ENCODE measurements around the gene ADARB2. TPM values are rescaled to one million over a fixed set of nuclear protein-coding genes. Genes with fewer than 3 reads are reported as not detected.

Gene ADARB2
- total RNA-seq, 3 donors from 2014 or later (not counting 1 experiment from before 2014, with no cell fraction given) = 0.27 to 0.78 (median 0.40) TPM

DNA sequence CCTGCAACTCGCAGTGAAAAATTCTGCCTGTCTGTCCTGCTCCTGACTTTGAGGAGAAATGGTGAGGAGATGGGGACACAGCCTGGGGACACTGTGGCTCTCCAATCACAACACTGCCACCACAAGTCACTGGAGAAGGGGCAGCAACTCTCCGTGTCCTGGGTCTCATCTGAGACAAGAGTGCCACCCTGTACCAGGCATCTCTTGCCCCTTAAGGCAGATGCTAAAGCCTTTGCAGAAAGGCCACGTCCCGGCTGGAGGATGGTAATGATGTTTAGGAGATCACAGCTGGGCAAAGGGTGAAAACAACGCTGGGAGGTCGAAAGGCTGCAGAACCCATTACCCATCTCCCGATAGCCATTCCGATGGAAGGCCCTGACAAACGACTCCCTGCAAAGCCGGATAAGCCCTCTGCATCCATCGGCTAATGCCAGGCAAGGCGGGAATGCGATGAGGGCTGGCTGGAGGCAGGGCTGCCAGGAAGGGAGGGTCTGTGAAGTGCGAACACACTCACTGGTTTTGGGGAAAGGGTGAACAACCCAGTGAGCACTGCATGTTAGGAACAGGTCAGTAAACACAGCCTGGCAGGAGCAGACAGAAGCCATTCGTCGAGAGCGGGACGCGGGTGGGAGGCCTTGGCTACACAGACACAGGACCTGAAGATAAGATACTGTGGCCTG is 190.8 kb downstream of the ADARB2 start:
- 81% methylated on average over 19 of the region's 19 CpGs for whole genome bisulfite sequencing (ENCODE audit: insufficient coverage)

DNA sequence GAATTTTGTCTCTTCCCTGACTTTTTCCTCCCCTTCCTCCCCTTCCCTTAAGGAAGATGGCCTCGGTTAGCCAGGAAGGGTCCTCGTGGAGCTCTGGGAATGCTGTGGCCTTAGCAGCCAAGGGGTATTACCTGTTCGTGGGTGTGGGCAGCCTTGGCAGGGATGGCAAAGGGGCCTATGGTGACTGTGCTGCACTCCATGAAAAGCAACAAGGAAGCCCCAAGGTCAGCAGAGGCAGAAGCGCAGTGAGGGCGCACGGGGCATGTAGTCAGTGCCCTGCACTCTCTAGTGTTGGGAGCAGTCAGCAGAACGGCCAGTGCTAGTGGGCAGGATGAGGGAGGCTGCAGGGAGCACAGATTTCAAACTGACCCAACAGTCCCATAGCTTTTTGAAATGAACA is 191.8 kb downstream of the ADARB2 start:
- TF ChIP-seq, protein P1, sequence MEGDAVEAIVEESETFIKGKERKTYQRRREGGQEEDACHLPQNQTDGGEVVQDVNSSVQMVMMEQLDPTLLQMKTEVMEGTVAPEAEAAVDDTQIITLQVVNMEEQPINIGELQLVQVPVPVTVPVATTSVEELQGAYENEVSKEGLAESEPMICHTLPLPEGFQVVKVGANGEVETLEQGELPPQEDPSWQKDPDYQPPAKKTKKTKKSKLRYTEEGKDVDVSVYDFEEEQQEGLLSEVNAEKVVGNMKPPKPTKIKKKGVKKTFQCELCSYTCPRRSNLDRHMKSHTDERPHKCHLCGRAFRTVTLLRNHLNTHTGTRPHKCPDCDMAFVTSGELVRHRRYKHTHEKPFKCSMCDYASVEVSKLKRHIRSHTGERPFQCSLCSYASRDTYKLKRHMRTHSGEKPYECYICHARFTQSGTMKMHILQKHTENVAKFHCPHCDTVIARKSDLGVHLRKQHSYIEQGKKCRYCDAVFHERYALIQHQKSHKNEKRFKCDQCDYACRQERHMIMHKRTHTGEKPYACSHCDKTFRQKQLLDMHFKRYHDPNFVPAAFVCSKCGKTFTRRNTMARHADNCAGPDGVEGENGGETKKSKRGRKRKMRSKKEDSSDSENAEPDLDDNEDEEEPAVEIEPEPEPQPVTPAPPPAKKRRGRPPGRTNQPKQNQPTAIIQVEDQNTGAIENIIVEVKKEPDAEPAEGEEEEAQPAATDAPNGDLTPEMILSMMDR (IDR thresholded peaks at IDR 0.05) = no peak
- Histone ChIP-seq H3K4me1 (ENCODE audit: control insufficient read depth, insufficient read depth, low read length) (no peaks in the 10 kb centered on the region), H3K27me3 (ENCODE audit: control insufficient read depth, insufficient read depth, low read length) (no peaks in the 10 kb centered on the region), H3K36me3 (ENCODE audit: control insufficient read depth, insufficient read depth, low read length) (no peaks in the 10 kb centered on the region), H3K27ac (ENCODE audit: low read length) (no peak overlapping the region), H3K9me3 (ENCODE audit: control insufficient read depth, insufficient read depth, low read length) (no peaks in the 10 kb centered on the region), H3K4me3 (ENCODE audit: low read length) (no peak overlapping the region)
- Mint-ChIP-seq H3K4me3 (no peak overlapping the region), H3K36me3 (no peaks in the 10 kb centered on the region), H3K27ac (no peak overlapping the region), H3K4me1 (no peaks in the 10 kb centered on the region), H3K9me3 (no peaks in the 10 kb centered on the region), H3K27me3 (ENCODE audit: low read depth in 2 of 2) (no peaks in the 10 kb centered on the region)
- intact Hi-C loops (cut with micrococcal nuclease) = no loop called here
- DNase-seq (no peak), ATAC-seq (no peak)
- 82% methylated on average over 7 of the region's 7 CpGs for WGBS (ENCODE audit: insufficient coverage)

More for the DNA sequence above, 190.8 kb downstream of the ADARB2 start:
- Histone ChIP-seq H3K36me3 (ENCODE audit: control insufficient read depth, insufficient read depth, low read length) (no peaks in the 10 kb centered on the region), H3K4me1 (ENCODE audit: control insufficient read depth, insufficient read depth, low read length) (no peaks in the 10 kb centered on the region), H3K27ac (ENCODE audit: low read length) (no peak overlapping the region), H3K27me3 (ENCODE audit: control insufficient read depth, insufficient read depth, low read length) (no peaks in the 10 kb centered on the region), H3K4me3 (ENCODE audit: low read length) (no peak overlapping the region), H3K9me3 (ENCODE audit: control insufficient read depth, insufficient read depth, low read length) (no peaks in the 10 kb centered on the region)
- Mint-ChIP-seq H3K27ac (no peak overlapping the region), H3K4me3 (no peak overlapping the region), H3K4me1 (no peaks in the 10 kb centered on the region), H3K9me3 (no peaks in the 10 kb centered on the region), H3K27me3 (ENCODE audit: low read depth in 2 of 2) (no peaks in the 10 kb centered on the region), H3K36me3 (no peaks in the 10 kb centered on the region)
- no peak for ATAC-seq
- intact Hi-C loops (cut with micrococcal nuclease) = no loop called here
- DNase-seq = no peak
- TF ChIP-seq, protein P1 (IDR thresholded peaks at IDR 0.05) = no peak

DNA sequence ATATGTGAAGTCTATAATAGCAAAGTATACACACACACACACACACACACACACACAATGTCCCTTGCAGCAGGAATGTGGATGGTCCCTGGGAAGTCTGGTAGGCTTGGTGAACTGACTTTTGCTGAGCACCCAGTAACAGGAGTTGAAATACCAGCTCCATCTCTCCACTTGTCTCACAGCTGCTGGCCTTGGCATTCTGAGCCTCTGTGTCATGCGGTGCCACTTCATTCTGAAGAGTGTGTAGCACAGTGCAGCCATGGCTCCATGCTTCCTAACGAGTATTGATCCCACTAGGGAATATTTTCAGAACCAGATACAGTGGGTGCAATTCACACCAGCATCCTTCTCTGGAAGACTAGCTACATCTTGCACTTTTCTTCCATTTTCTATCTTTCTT is 192.4 kb downstream of the ADARB2 start:
- no peaks in the 10 kb centered on the region for H3K4me1 Mint-ChIP-seq
- H3K36me3 ChIP-seq (ENCODE audit: control insufficient read depth, insufficient read depth, low read length) = no peaks in the 10 kb centered on the region
- no peaks in the 10 kb centered on the region for H3K4me1 ChIP-seq (ENCODE audit: control insufficient read depth, insufficient read depth, low read length)
- peak in 1 of 3 donors; percentile 14 for ATAC-seq
- intact Hi-C loops (cut with micrococcal nuclease) = no loop called here
- TF ChIP-seq, protein P1 (IDR thresholded peaks at IDR 0.05) = no peak
- no peaks in the 10 kb centered on the region for H3K27me3 Mint-ChIP-seq (ENCODE audit: low read depth in 2 of 2)
- 72% methylated on average over 2 of the region's 2 CpGs for WGBS (ENCODE audit: insufficient coverage)
- H3K9me3 ChIP-seq (ENCODE audit: control insufficient read depth, insufficient read depth, low read length) = no peaks in the 10 kb centered on the region
- no peak for DNase-seq
- H3K27me3 ChIP-seq (ENCODE audit: control insufficient read depth, insufficient read depth, low read length) = no peaks in the 10 kb centered on the region
- H3K4me3 ChIP-seq (ENCODE audit: low read length) = no peak overlapping the region
- no peak overlapping the region for H3K27ac ChIP-seq (ENCODE audit: low read length)
- H3K27ac Mint-ChIP-seq = no peak overlapping the region
- H3K36me3 Mint-ChIP-seq = no peaks in the 10 kb centered on the region
- no peaks in the 10 kb centered on the region for H3K9me3 Mint-ChIP-seq
- H3K4me3 Mint-ChIP-seq = no peak overlapping the region

DNA sequence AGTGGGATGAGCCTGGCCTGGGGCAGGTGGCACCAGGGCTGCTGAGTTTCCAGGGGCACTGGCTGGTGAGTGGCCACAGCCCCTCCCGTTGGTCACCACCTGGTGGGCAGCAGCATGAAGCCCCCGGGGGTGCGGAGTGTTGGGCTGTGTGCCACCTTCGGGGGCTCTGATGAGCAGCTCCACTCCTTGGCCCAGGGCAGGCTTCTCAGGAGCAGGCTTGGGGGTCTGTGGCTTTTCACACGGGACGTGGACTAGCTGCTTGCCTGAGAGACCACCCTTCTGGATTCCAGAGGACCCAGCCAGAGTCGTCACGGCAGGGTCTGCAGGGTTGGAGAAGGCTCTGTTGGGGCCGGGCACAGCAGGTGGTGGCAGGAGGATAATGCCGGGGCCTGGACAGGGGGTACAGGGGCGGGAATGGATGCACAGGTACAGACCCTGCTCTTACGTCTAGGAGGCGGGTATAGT is 193.1 kb downstream of the ADARB2 start:
- intact Hi-C loops (cut with micrococcal nuclease) = no loop called here
- Mint-ChIP-seq H3K4me3 (no peak overlapping the region), H3K27me3 (ENCODE audit: low read depth in 2 of 2) (no peaks in the 10 kb centered on the region), H3K4me1 (no peaks in the 10 kb centered on the region), H3K27ac (no peak overlapping the region), H3K9me3 (no peaks in the 10 kb centered on the region), H3K36me3 (no peaks in the 10 kb centered on the region)
- H3K36me3 ChIP-seq (ENCODE audit: control insufficient read depth, insufficient read depth, low read length) = no peaks in the 10 kb centered on the region
- H3K9me3 ChIP-seq (ENCODE audit: control insufficient read depth, insufficient read depth, low read length) = no peaks in the 10 kb centered on the region
- no peaks in the 10 kb centered on the region for H3K27me3 ChIP-seq (ENCODE audit: control insufficient read depth, insufficient read depth, low read length)
- ATAC-seq = peak in 1 of 3 donors; percentile 37
- DNase-seq = no peak
- no peak overlapping the region for H3K4me3 ChIP-seq (ENCODE audit: low read length)
- no peaks in the 10 kb centered on the region for H3K4me1 ChIP-seq (ENCODE audit: control insufficient read depth, insufficient read depth, low read length)
- TF ChIP-seq, protein P1 (IDR thresholded peaks at IDR 0.05) = no peak
- WGBS (ENCODE audit: insufficient coverage) = 89% methylated on average over 13 of the region's 13 CpGs
- H3K27ac ChIP-seq (ENCODE audit: low read length) = no peak overlapping the region
